Upper lobe of left lung (tissue), 4 donors: ENCODE data around the gene ACAD9.

ENCODE experiments used
- POLR2AphosphoS5 ChIP-seq, 2 donors: sonication (generic); formaldehyde crosslinking; IDR thresholded peaks; one replicate each; pipeline ENCODE4 v1.5.1; 2017; ENCODE audit warnings: antibody characterized with exemption in 2 of 2
- TF ChIP-seq, protein P1 (sequence below), 6 experiments: fragments of 450-650 bp in 4 of 6; fragments of 200-600 bp in 2 of 6; sonication (generic) in 2 of 6; IDR thresholded peaks; one replicate each; pipeline ENCODE4 v1.5.1; 2016 to 2019; ENCODE audit warnings: antibody characterized with exemption in 6 of 6

DNA sequence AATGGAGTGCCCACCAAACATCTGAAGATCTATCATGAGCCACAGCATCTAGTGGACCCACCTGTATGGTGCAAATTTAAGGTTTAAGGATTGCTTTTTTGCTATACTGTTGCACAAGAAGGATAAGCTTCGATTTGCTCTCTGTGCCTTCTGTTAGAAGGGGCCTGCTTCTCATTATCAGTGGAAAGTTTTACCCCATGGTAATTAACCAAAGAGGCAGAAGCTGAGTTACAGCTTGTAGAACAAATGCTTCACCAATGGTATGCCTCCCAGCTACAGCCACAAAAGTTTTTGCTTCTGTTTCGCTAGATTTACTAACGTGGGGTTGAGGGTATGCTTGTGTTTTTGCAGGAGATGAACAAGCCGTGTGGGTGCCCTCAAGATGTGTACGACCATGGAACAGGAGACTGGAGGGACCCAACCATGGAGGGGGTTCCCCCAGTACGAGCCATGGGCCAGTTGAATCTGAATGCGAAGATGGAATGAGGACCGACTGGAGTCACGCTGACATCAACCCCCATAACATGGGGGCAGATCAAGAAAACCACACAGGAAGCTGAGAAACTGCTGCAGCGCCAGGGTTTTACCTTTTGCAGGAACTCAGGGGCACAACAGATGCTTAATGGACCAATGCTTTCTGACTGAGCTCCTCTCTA is 43.5 kb downstream of the ACAD9 start:
- no peak for TF ChIP-seq POLR2AphosphoS5 (IDR thresholded peaks at IDR 0.05)
- TF ChIP-seq, protein P1, sequence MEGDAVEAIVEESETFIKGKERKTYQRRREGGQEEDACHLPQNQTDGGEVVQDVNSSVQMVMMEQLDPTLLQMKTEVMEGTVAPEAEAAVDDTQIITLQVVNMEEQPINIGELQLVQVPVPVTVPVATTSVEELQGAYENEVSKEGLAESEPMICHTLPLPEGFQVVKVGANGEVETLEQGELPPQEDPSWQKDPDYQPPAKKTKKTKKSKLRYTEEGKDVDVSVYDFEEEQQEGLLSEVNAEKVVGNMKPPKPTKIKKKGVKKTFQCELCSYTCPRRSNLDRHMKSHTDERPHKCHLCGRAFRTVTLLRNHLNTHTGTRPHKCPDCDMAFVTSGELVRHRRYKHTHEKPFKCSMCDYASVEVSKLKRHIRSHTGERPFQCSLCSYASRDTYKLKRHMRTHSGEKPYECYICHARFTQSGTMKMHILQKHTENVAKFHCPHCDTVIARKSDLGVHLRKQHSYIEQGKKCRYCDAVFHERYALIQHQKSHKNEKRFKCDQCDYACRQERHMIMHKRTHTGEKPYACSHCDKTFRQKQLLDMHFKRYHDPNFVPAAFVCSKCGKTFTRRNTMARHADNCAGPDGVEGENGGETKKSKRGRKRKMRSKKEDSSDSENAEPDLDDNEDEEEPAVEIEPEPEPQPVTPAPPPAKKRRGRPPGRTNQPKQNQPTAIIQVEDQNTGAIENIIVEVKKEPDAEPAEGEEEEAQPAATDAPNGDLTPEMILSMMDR (IDR thresholded peaks at IDR 0.05): no peak
